Measurements from ENCODE around the gene COL16A1. TPM values are rescaled to one million over a fixed set of nuclear protein-coding genes. Genes with fewer than 3 reads are reported as not detected.

COL16A1 gene
- total RNA-seq, 2 donors from 2014 or later = 0.49 to 0.82 TPM

GRCh38 chr1:31744165-31744888, 40.5 kb upstream of the COL16A1 start:
- Mint-ChIP-seq H3K36me3 (ENCODE audit: insufficient read depth in 2 of 2) (no peaks in the 10 kb centered on the region), H3K4me3 (no peak overlapping the region), H3K4me1 (ENCODE audit: low read depth) (peaks cover 13% of the 10 kb centered on the region), H3K9me3 (no peaks in the 10 kb centered on the region), H3K27me3 (ENCODE audit: low read depth) (peaks cover 14% of the 10 kb centered on the region), H3K27ac (no peak overlapping the region)
- DNase-seq = no peak
- ATAC-seq (replicated peaks in 1 of 2) = no peak

- H3K27ac Mint-ChIP-seq = no peak overlapping the region
- ATAC-seq (replicated peaks in 1 of 2) = no peak
- H3K4me3 Mint-ChIP-seq = no peak overlapping the region
- H3K36me3 Mint-ChIP-seq (ENCODE audit: insufficient read depth in 2 of 2) = no peaks in the 10 kb centered on the region
- H3K4me1 Mint-ChIP-seq (ENCODE audit: low read depth) = peaks cover 19% of the 10 kb centered on the region
- H3K27me3 Mint-ChIP-seq (ENCODE audit: low read depth) = peaks cover 10% of the 10 kb centered on the region
- no peaks in the 10 kb centered on the region for H3K9me3 Mint-ChIP-seq
- DNase-seq = no peak
Observed at GRCh38 chr1:31742462-31743212, 38.8 kb upstream of the COL16A1 start.

GRCh38 chr1:31739346-31739745, 35.5 kb upstream of the COL16A1 start:
- ATAC-seq (replicated peaks in 1 of 2) = peak; percentile 70 to 77
- no peaks in the 10 kb centered on the region for H3K27me3 Mint-ChIP-seq (ENCODE audit: low read depth)
- peaks cover 12% of the 10 kb centered on the region for H3K4me1 Mint-ChIP-seq (ENCODE audit: low read depth)
- no peaks in the 10 kb centered on the region for H3K9me3 Mint-ChIP-seq
- H3K27ac Mint-ChIP-seq = no peak overlapping the region
- no peaks in the 10 kb centered on the region for H3K36me3 Mint-ChIP-seq (ENCODE audit: insufficient read depth in 2 of 2)
- peak overlapping the region in 1 of 2 donors; percentile 42 for H3K4me3 Mint-ChIP-seq
- peak; percentile 41 to 49 for DNase-seq

GRCh38 chr1:31736675-31737074, 32.9 kb upstream of the COL16A1 start:
- H3K27ac Mint-ChIP-seq = no peak overlapping the region
- H3K4me3 Mint-ChIP-seq = no peak overlapping the region
- DNase-seq = no peak
- no peaks in the 10 kb centered on the region for H3K27me3 Mint-ChIP-seq (ENCODE audit: low read depth)
- peaks cover 12% of the 10 kb centered on the region for H3K4me1 Mint-ChIP-seq (ENCODE audit: low read depth)
- H3K9me3 Mint-ChIP-seq = no peaks in the 10 kb centered on the region
- no peaks in the 10 kb centered on the region for H3K36me3 Mint-ChIP-seq (ENCODE audit: insufficient read depth in 2 of 2)
- ATAC-seq (replicated peaks in 1 of 2) = peak in 1 of 2 donors; percentile 18

- H3K4me3 Mint-ChIP-seq = no peak overlapping the region
- no peaks in the 10 kb centered on the region for H3K9me3 Mint-ChIP-seq
- DNase-seq (no peak), ATAC-seq (replicated peaks in 1 of 2) (no peak)
- no peaks in the 10 kb centered on the region for H3K36me3 Mint-ChIP-seq (ENCODE audit: insufficient read depth in 2 of 2)
- no peak overlapping the region for H3K27ac Mint-ChIP-seq
- peaks cover 12% of the 10 kb centered on the region for H3K4me1 Mint-ChIP-seq (ENCODE audit: low read depth)
- H3K27me3 Mint-ChIP-seq (ENCODE audit: low read depth) = no peaks in the 10 kb centered on the region
Observed at GRCh38 chr1:31735571-31735970, 31.8 kb upstream of the COL16A1 start.

- H3K27me3 Mint-ChIP-seq (ENCODE audit: low read depth) = no peaks in the 10 kb centered on the region
- H3K4me1 Mint-ChIP-seq (ENCODE audit: low read depth) = peaks cover 9% of the 10 kb centered on the region
- no peaks in the 10 kb centered on the region for H3K9me3 Mint-ChIP-seq
- DNase-seq (no peak), ATAC-seq (replicated peaks in 1 of 2) (no peak)
- no peak overlapping the region for H3K27ac Mint-ChIP-seq
- no peak overlapping the region for H3K4me3 Mint-ChIP-seq
- H3K36me3 Mint-ChIP-seq (ENCODE audit: insufficient read depth in 2 of 2) = no peaks in the 10 kb centered on the region
Observed at GRCh38 chr1:31734582-31735107, 30.8 kb upstream of the COL16A1 start.

- Mint-ChIP-seq H3K36me3 (ENCODE audit: insufficient read depth in 2 of 2) (no peaks in the 10 kb centered on the region), H3K27me3 (ENCODE audit: low read depth) (no peaks in the 10 kb centered on the region), H3K9me3 (no peaks in the 10 kb centered on the region), H3K27ac (no peak overlapping the region), H3K4me1 (ENCODE audit: low read depth) (no peaks in the 10 kb centered on the region), H3K4me3 (no peak overlapping the region)
- no peak for ATAC-seq (replicated peaks in 1 of 2)
- no peak for DNase-seq
Observed at GRCh38 chr1:31733389-31734219, 29.8 kb upstream of the COL16A1 start.

- no peaks in the 10 kb centered on the region for H3K36me3 Mint-ChIP-seq (ENCODE audit: insufficient read depth in 2 of 2)
Observed at GRCh38 chr1:31732751-31733289, 29.0 kb upstream of the COL16A1 start.

GRCh38 chr1:31732343-31732742, 28.5 kb upstream of the COL16A1 start:
- no peaks in the 10 kb centered on the region for H3K9me3 Mint-ChIP-seq
- H3K4me1 Mint-ChIP-seq (ENCODE audit: low read depth) = no peaks in the 10 kb centered on the region
- no peak for ATAC-seq (replicated peaks in 1 of 2)
- no peak for DNase-seq
- H3K27ac Mint-ChIP-seq = no peak overlapping the region
- H3K36me3 Mint-ChIP-seq (ENCODE audit: insufficient read depth in 2 of 2) = no peaks in the 10 kb centered on the region
- no peaks in the 10 kb centered on the region for H3K27me3 Mint-ChIP-seq (ENCODE audit: low read depth)
- no peak overlapping the region for H3K4me3 Mint-ChIP-seq

More at GRCh38 chr1:31732751-31733289, 29.0 kb upstream of the COL16A1 start:
- Mint-ChIP-seq H3K4me3 (no peak overlapping the region), H3K9me3 (no peaks in the 10 kb centered on the region), H3K27ac (no peak overlapping the region), H3K27me3 (ENCODE audit: low read depth) (no peaks in the 10 kb centered on the region), H3K4me1 (ENCODE audit: low read depth) (no peaks in the 10 kb centered on the region)
- ATAC-seq (replicated peaks in 1 of 2) (no peak), DNase-seq (no peak)

- no peak for DNase-seq
- Mint-ChIP-seq H3K27ac (no peak overlapping the region), H3K4me3 (no peak overlapping the region), H3K36me3 (ENCODE audit: insufficient read depth in 2 of 2) (no peaks in the 10 kb centered on the region), H3K4me1 (ENCODE audit: low read depth) (no peaks in the 10 kb centered on the region), H3K9me3 (no peaks in the 10 kb centered on the region), H3K27me3 (ENCODE audit: low read depth) (no peaks in the 10 kb centered on the region)
- ATAC-seq (replicated peaks in 1 of 2) = no peak
Observed at GRCh38 chr1:31731049-31731565, 27.3 kb upstream of the COL16A1 start.

- no peaks in the 10 kb centered on the region for H3K4me1 Mint-ChIP-seq (ENCODE audit: low read depth)
- H3K4me3 Mint-ChIP-seq = no peak overlapping the region
- H3K9me3 Mint-ChIP-seq = no peaks in the 10 kb centered on the region
- no peaks in the 10 kb centered on the region for H3K27me3 Mint-ChIP-seq (ENCODE audit: low read depth)
- no peaks in the 10 kb centered on the region for H3K36me3 Mint-ChIP-seq (ENCODE audit: insufficient read depth in 2 of 2)
- no peak overlapping the region for H3K27ac Mint-ChIP-seq
- DNase-seq = no peak
- no peak for ATAC-seq (replicated peaks in 1 of 2)
Observed at GRCh38 chr1:31730336-31731048, 26.7 kb upstream of the COL16A1 start.

GRCh38 chr1:31727849-31728248, 24.0 kb upstream of the COL16A1 start:
- Mint-ChIP-seq H3K36me3 (ENCODE audit: insufficient read depth in 2 of 2) (no peaks in the 10 kb centered on the region), H3K27me3 (ENCODE audit: low read depth) (no peaks in the 10 kb centered on the region), H3K9me3 (no peaks in the 10 kb centered on the region), H3K27ac (no peak overlapping the region), H3K4me1 (ENCODE audit: low read depth) (no peaks in the 10 kb centered on the region), H3K4me3 (no peak overlapping the region)
- DNase-seq (no peak), ATAC-seq (replicated peaks in 1 of 2) (no peak)

Data from activated T-cell treated with anti-CD3 and anti-CD28 coated beads, Interleukin-2, amount 50 U/mL, for 72 hours (primary cell).